ENCODE measurements around the gene TBC1D4. TPM values are rescaled to one million over a fixed set of nuclear protein-coding genes. Genes with fewer than 3 reads are reported as not detected.

TBC1D4 gene
- total RNA-seq, 4 donors from 2014 or later: 38.5 to 53.0 (median 44.1) TPM

GRCh38 chr13:75347925-75348324, 134.0 kb downstream of the TBC1D4 start:
- no peak overlapping the region for H3K4me3 ChIP-seq (ENCODE audit: low read depth, poor library complexity, severe bottlenecking)
- intact Hi-C loops (cut with DNase I; ENCODE audit: low total_unique reads): no loop called here
- TF ChIP-seq POLR2A (IDR thresholded peaks at IDR 0.05) (no peak), CTCF (IDR thresholded peaks at IDR 0.05) (no peak)
- WGBS, 2 donors: 73 to 83% methylated on average over 1 of the region's 1 CpG
- DNase-seq (ENCODE audit: low spot score in 2 of 2): no peak

- 96 to 100% methylated on average over 1 of the region's 1 CpG for WGBS, 2 donors
- intact Hi-C loops (cut with DNase I; ENCODE audit: low total_unique reads): no loop called here
- no peak for DNase-seq (ENCODE audit: low spot score in 2 of 2)
- no peak for TF ChIP-seq POLR2A (IDR thresholded peaks at IDR 0.05)
- TF ChIP-seq CTCF (IDR thresholded peaks at IDR 0.05): no peak
- no peak overlapping the region for H3K4me3 ChIP-seq (ENCODE audit: low read depth, poor library complexity, severe bottlenecking)
Observed at GRCh38 chr13:75347457-75347856, 134.5 kb downstream of the TBC1D4 start.

- TF ChIP-seq POLR2A (IDR thresholded peaks at IDR 0.05) (no peak), CTCF (IDR thresholded peaks at IDR 0.05) (no peak)
- no peak overlapping the region for H3K4me3 ChIP-seq (ENCODE audit: low read depth, poor library complexity, severe bottlenecking)
- DNase-seq (ENCODE audit: low spot score in 2 of 2): no peak
- WGBS, 2 donors: 83% methylated on average over 2 of the region's 2 CpGs
- intact Hi-C loops (cut with DNase I; ENCODE audit: low total_unique reads): no loop called here
Observed at GRCh38 chr13:75345193-75345592, 136.8 kb downstream of the TBC1D4 start.

- 91 to 93% methylated on average over 5 of the region's 5 CpGs for WGBS, 2 donors
- TF ChIP-seq CTCF (IDR thresholded peaks at IDR 0.05): no peak
- no peak for TF ChIP-seq POLR2A (IDR thresholded peaks at IDR 0.05)
- DNase-seq (ENCODE audit: low spot score in 2 of 2): no peak
- intact Hi-C loops (cut with DNase I; ENCODE audit: low total_unique reads): no loop called here
- H3K4me3 ChIP-seq (ENCODE audit: low read depth, poor library complexity, severe bottlenecking): no peak overlapping the region
Observed at GRCh38 chr13:75341028-75341427, 140.9 kb downstream of the TBC1D4 start.

- no peak for DNase-seq (ENCODE audit: low spot score in 2 of 2)
- no peak overlapping the region for H3K4me3 ChIP-seq (ENCODE audit: low read depth, poor library complexity, severe bottlenecking)
- WGBS, 2 donors: 88 to 95% methylated on average over 7 of the region's 7 CpGs
- intact Hi-C loops (cut with DNase I; ENCODE audit: low total_unique reads): no loop called here
- TF ChIP-seq CTCF (IDR thresholded peaks at IDR 0.05): no peak
- TF ChIP-seq POLR2A (IDR thresholded peaks at IDR 0.05): no peak
Observed at GRCh38 chr13:75339635-75340374, 142.2 kb downstream of the TBC1D4 start.
